Measurements from ENCODE around the gene RNASEH2B. TPM values are rescaled to one million over a fixed set of nuclear protein-coding genes. Genes with fewer than 3 reads are reported as not detected.

Gene RNASEH2B
- polyA plus RNA-seq, 4 donors: 19.7 to 43.1 (median 33.8) TPM

DNA sequence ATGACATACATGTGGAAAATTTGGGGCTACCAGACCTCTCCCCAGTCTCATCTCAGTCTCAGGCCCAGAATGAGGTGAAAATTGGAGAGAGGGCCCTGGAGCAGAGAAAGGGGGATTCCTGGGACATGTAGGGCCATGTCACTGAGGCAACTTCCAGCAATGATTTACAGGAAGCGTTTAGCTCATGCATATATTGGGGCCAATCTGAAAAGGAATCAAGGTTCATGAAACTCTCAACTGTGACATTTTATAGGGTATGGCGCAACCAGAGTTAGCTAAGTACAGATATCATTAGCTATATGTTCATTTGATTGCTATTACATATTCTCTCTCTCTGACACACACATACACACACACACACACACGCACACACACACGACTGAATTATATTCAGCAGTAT is 86.3 kb downstream of the RNASEH2B start:
- WGBS, 3 donors: 69 to 70% (median 70%) methylated on average over 4 of the region's 4 CpGs
- peaks cover 0 to 74% (median 3%) of the 10 kb centered on the region in 3 donors for H3K4me1 ChIP-seq (ENCODE audit: control insufficient read depth in 3 of 3, insufficient read depth in 2 of 3, low read depth in 1 of 3, low read length in 2 of 3)

DNA sequence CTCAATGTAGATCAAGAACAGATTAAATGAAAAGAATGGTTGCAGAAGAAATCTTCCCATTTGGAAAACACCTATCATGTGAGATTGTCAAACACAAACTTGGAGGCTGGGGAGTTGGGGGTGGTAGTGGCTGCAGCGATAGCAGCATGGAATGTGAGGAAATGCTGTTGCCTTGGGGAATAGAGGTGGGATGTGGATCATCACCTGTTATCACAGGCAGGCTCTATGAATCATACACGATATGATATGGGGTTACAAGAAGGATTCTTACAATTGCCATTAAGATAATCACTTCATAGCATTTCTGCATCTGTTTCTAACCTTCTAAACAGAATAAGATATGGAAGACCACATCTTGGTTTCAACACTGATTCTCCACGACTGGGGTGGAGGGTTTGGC is 88.7 kb downstream of the RNASEH2B start:
- Histone ChIP-seq H3K36me3 (ENCODE audit: control insufficient read depth in 3 of 3, insufficient read depth in 2 of 3, low read depth in 1 of 3, low read length in 3 of 3) (no peaks in the 10 kb centered on the region), H3K27me3 (ENCODE audit: control insufficient read depth in 3 of 3, insufficient read depth in 3 of 3, low read length in 3 of 3) (no peaks in the 10 kb centered on the region), H3K9me3 (ENCODE audit: control insufficient read depth in 2 of 2, insufficient read depth in 1 of 2, low read depth in 1 of 2, low read length in 1 of 2) (no peaks in the 10 kb centered on the region), H3K4me1 (ENCODE audit: control insufficient read depth in 3 of 3, insufficient read depth in 2 of 3, low read depth in 1 of 3, low read length in 2 of 3) (peaks cover 0 to 56% (median 3%) of the 10 kb centered on the region in 3 donors), H3K27ac (ENCODE audit: low read depth in 1 of 3, low read length in 2 of 3) (no peak overlapping the region), H3K4me3 (ENCODE audit: low read depth in 1 of 3, low read length in 3 of 3) (no peak overlapping the region)
- FAIRE-seq: no peak
- WGBS, 3 donors: 73 to 91% (median 77%) methylated on average over 3 of the region's 3 CpGs
- no peak for DNase-seq

More for the DNA sequence above, 86.3 kb downstream of the RNASEH2B start:
- Histone ChIP-seq H3K36me3 (ENCODE audit: control insufficient read depth in 3 of 3, insufficient read depth in 2 of 3, low read depth in 1 of 3, low read length in 3 of 3) (no peaks in the 10 kb centered on the region), H3K4me3 (ENCODE audit: low read depth in 1 of 3, low read length in 3 of 3) (no peak overlapping the region), H3K27ac (ENCODE audit: low read depth in 1 of 3, low read length in 2 of 3) (peak overlapping the region in 1 of 3 donors; percentile 75), H3K27me3 (ENCODE audit: control insufficient read depth in 3 of 3, insufficient read depth in 3 of 3, low read length in 3 of 3) (no peaks in the 10 kb centered on the region), H3K9me3 (ENCODE audit: control insufficient read depth in 2 of 2, insufficient read depth in 1 of 2, low read depth in 1 of 2, low read length in 1 of 2) (no peaks in the 10 kb centered on the region)
- DNase-seq (peak; percentile 31 to 91), FAIRE-seq (no peak)

DNA sequence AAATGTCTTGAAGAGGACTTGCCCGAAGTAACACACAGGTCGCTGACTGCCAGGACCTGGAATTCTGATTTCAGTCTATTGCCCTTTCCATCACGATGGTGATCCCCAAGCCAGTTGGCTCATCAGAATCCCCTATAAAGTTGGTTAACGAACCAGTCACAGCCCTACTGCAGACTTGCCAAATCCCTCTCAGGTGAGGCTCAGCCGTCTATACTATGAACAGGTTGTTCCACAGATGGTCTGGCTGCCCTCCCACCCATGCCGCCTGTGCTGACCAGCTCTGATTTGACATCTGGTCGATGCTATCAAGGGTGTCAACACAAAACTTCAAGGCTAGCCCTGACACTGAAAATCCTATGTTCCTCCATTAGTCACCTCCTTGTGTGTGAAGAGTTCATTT is 90.0 kb downstream of the RNASEH2B start:
- Histone ChIP-seq H3K27me3 (ENCODE audit: control insufficient read depth in 3 of 3, insufficient read depth in 3 of 3, low read length in 3 of 3) (no peaks in the 10 kb centered on the region), H3K27ac (ENCODE audit: low read depth in 1 of 3, low read length in 2 of 3) (no peak overlapping the region), H3K36me3 (ENCODE audit: control insufficient read depth in 3 of 3, insufficient read depth in 2 of 3, low read depth in 1 of 3, low read length in 3 of 3) (no peaks in the 10 kb centered on the region), H3K9me3 (ENCODE audit: control insufficient read depth in 2 of 2, insufficient read depth in 1 of 2, low read depth in 1 of 2, low read length in 1 of 2) (no peaks in the 10 kb centered on the region), H3K4me1 (ENCODE audit: control insufficient read depth in 3 of 3, insufficient read depth in 2 of 3, low read depth in 1 of 3, low read length in 2 of 3) (peaks cover 0 to 45% (median 0%) of the 10 kb centered on the region in 3 donors), H3K4me3 (ENCODE audit: low read depth in 1 of 3, low read length in 3 of 3) (no peak overlapping the region)
- no peak for FAIRE-seq
- 89 to 92% (median 91%) methylated on average over 7 of the region's 7 CpGs for WGBS, 3 donors
- no peak for DNase-seq

DNA sequence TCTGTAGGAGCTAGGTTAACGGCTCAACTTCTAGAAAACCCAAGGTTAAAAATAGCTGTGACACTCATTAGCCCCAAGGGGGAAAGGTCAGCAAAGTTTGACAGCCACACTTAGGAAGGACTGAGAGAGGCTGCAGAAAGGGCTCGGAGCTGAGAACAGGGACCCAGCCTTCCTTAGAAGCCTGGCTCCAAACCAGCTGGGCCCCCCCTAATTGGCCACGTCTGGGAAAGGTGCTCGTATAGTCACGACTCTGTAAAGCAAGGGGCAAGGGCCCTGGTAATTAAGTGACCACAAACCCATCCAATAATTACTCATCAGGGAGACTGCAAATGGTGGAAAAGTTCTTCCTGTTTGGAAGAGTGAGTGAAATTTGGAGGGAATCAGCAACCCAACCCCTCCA is 90.5 kb downstream of the RNASEH2B start:
- Histone ChIP-seq H3K27me3 (ENCODE audit: control insufficient read depth in 3 of 3, insufficient read depth in 3 of 3, low read length in 3 of 3) (no peaks in the 10 kb centered on the region), H3K27ac (ENCODE audit: low read depth in 1 of 3, low read length in 2 of 3) (no peak overlapping the region), H3K36me3 (ENCODE audit: control insufficient read depth in 3 of 3, insufficient read depth in 2 of 3, low read depth in 1 of 3, low read length in 3 of 3) (no peaks in the 10 kb centered on the region), H3K4me1 (ENCODE audit: control insufficient read depth in 3 of 3, insufficient read depth in 2 of 3, low read depth in 1 of 3, low read length in 2 of 3) (peaks cover 0 to 45% (median 0%) of the 10 kb centered on the region in 3 donors), H3K4me3 (ENCODE audit: low read depth in 1 of 3, low read length in 3 of 3) (no peak overlapping the region), H3K9me3 (ENCODE audit: control insufficient read depth in 2 of 2, insufficient read depth in 1 of 2, low read depth in 1 of 2, low read length in 1 of 2) (no peaks in the 10 kb centered on the region)
- no peak for DNase-seq
- FAIRE-seq: no peak
- WGBS, 3 donors: 59 to 73% (median 67%) methylated on average over 5 of the region's 5 CpGs

DNA sequence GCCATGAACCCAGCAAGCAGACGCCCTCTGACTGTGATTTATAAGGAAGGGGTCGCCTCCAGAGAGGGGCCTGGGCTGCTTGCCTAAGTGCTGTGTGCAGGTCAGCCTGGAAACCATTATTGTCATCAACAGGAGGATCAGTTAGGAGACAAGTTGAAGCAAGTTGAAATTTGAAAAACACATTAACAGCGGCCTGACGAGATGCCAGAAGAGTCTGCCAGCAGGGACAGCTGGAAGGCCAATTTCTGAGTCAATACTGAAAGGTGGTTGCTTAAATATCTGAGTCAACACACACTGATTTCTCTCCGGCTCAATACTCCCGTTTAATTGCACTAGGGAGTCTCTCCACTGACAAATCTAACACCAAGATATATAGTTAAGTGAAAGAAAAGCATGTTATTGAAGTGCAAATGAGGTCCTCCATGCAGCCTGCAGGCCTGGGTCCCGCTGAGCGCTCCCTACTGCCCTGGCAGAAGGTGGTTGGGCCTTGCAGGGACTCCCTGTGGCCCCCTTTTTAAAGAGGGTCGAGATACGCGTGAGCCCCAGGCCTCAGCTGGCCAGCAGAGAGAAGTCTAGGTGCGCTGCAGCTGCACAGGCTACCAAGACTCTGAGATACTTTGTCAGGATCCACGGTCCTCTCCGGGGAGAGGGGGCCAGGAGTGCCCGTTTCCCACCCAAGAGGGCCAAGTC is 91.1 kb downstream of the RNASEH2B start:
- no peak for FAIRE-seq

DNA sequence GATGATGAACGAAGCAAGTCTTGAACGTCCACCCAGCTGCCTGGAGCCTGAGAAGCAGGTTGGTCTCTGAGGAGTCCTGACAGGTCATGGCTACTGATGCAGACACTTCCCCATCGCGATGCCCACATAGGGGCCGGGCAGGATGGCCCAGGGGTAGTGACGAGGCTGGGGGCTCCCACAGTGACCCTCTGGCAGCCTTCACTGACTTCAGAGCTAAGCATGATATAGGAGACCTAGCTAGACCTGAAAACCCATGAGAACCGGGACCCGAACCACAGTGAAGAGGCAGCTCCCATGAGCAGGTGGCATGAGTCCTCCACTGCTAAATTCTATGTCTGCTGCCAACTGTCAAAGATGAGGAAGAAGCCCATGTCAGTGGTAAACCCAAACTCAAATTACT is 91.7 kb downstream of the RNASEH2B start:
- 78 to 85% (median 81%) methylated on average over 8 of the region's 8 CpGs for WGBS, 3 donors
- Histone ChIP-seq H3K4me1 (ENCODE audit: control insufficient read depth in 3 of 3, insufficient read depth in 2 of 3, low read depth in 1 of 3, low read length in 2 of 3) (peaks cover 0 to 46% (median 0%) of the 10 kb centered on the region in 3 donors), H3K27ac (ENCODE audit: low read depth in 1 of 3, low read length in 2 of 3) (no peak overlapping the region), H3K36me3 (ENCODE audit: control insufficient read depth in 3 of 3, insufficient read depth in 2 of 3, low read depth in 1 of 3, low read length in 3 of 3) (no peaks in the 10 kb centered on the region), H3K27me3 (ENCODE audit: control insufficient read depth in 3 of 3, insufficient read depth in 3 of 3, low read length in 3 of 3) (no peaks in the 10 kb centered on the region), H3K9me3 (ENCODE audit: control insufficient read depth in 2 of 2, insufficient read depth in 1 of 2, low read depth in 1 of 2, low read length in 1 of 2) (no peaks in the 10 kb centered on the region), H3K4me3 (ENCODE audit: low read depth in 1 of 3, low read length in 3 of 3) (no peak overlapping the region)
- DNase-seq (no peak), FAIRE-seq (no peak)

More for the DNA sequence above, 91.1 kb downstream of the RNASEH2B start:
- Histone ChIP-seq H3K36me3 (ENCODE audit: control insufficient read depth in 3 of 3, insufficient read depth in 2 of 3, low read depth in 1 of 3, low read length in 3 of 3) (no peaks in the 10 kb centered on the region), H3K4me1 (ENCODE audit: control insufficient read depth in 3 of 3, insufficient read depth in 2 of 3, low read depth in 1 of 3, low read length in 2 of 3) (peaks cover 0 to 45% (median 0%) of the 10 kb centered on the region in 3 donors), H3K4me3 (ENCODE audit: low read depth in 1 of 3, low read length in 3 of 3) (no peak overlapping the region), H3K27ac (ENCODE audit: low read depth in 1 of 3, low read length in 2 of 3) (no peak overlapping the region), H3K27me3 (ENCODE audit: control insufficient read depth in 3 of 3, insufficient read depth in 3 of 3, low read length in 3 of 3) (no peaks in the 10 kb centered on the region), H3K9me3 (ENCODE audit: control insufficient read depth in 2 of 2, insufficient read depth in 1 of 2, low read depth in 1 of 2, low read length in 1 of 2) (no peaks in the 10 kb centered on the region)
- DNase-seq: no peak
- 79 to 83% (median 81%) methylated on average over 15 of the region's 15 CpGs for WGBS, 3 donors

DNA sequence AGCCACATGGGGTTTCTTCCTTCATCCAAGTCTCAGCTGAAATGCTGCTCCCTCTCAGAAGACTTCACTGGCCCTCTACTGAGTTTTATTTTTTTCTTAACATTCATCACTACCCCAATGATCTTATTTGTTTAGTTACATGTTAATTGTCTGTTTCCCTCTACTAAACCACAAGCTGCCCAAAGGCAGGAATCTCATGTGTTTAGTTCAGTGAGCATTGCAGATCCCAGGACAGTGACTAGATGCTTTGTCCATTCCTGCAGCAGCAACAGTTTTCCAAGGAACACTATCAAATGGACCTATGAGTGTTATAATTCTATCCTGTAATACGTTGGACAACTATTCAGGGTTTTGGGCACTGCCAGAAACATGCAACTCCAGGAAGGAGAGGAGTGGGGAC is 93.1 kb downstream of the RNASEH2B start:
- 43 to 74% (median 68%) methylated on average over 1 of the region's 1 CpG for WGBS, 3 donors
- peaks cover 0 to 47% (median 0%) of the 10 kb centered on the region in 3 donors for H3K4me1 ChIP-seq (ENCODE audit: control insufficient read depth in 3 of 3, insufficient read depth in 2 of 3, low read depth in 1 of 3, low read length in 2 of 3)
- FAIRE-seq: no peak

DNA sequence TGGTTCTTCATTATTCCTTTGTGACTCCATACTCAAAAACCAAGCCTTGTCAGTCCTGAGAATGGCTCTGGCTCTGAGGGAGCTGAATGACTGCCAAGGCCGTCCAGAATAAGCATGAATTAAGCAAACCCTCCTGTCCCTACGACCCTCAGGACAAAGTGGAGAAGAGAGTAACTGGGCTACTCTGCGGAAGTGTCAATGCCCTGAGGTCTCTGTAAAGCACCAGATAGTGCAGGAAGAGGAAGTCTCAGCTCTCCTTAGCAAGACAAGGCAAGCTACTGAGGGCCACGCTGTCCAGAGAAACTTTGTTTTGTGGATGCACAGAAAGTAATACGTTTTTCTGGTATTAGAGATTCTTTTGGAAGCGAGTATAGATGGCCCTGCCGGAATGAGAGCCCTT is 94.1 kb downstream of the RNASEH2B start:
- no peak overlapping the region for H3K27ac ChIP-seq (ENCODE audit: low read depth in 1 of 3, low read length in 2 of 3)
- FAIRE-seq: no peak
- 75 to 78% (median 78%) methylated on average over 7 of the region's 7 CpGs for WGBS, 3 donors
- DNase-seq: no peak
- no peaks in the 10 kb centered on the region for H3K27me3 ChIP-seq (ENCODE audit: control insufficient read depth in 3 of 3, insufficient read depth in 3 of 3, low read length in 3 of 3)
- no peak overlapping the region for H3K4me3 ChIP-seq (ENCODE audit: low read depth in 1 of 3, low read length in 3 of 3)
- H3K36me3 ChIP-seq (ENCODE audit: control insufficient read depth in 3 of 3, insufficient read depth in 2 of 3, low read depth in 1 of 3, low read length in 3 of 3): no peaks in the 10 kb centered on the region
- H3K4me1 ChIP-seq (ENCODE audit: control insufficient read depth in 3 of 3, insufficient read depth in 2 of 3, low read depth in 1 of 3, low read length in 2 of 3): peaks cover 0 to 42% (median 0%) of the 10 kb centered on the region in 3 donors
- no peaks in the 10 kb centered on the region for H3K9me3 ChIP-seq (ENCODE audit: control insufficient read depth in 2 of 2, insufficient read depth in 1 of 2, low read depth in 1 of 2, low read length in 1 of 2)

More for the DNA sequence above, 93.1 kb downstream of the RNASEH2B start:
- H3K36me3 ChIP-seq (ENCODE audit: control insufficient read depth in 3 of 3, insufficient read depth in 2 of 3, low read depth in 1 of 3, low read length in 3 of 3): no peaks in the 10 kb centered on the region
- H3K27me3 ChIP-seq (ENCODE audit: control insufficient read depth in 3 of 3, insufficient read depth in 3 of 3, low read length in 3 of 3): no peaks in the 10 kb centered on the region
- H3K27ac ChIP-seq (ENCODE audit: low read depth in 1 of 3, low read length in 2 of 3): no peak overlapping the region
- DNase-seq: no peak
- H3K4me3 ChIP-seq (ENCODE audit: low read depth in 1 of 3, low read length in 3 of 3): no peak overlapping the region
- no peaks in the 10 kb centered on the region for H3K9me3 ChIP-seq (ENCODE audit: control insufficient read depth in 2 of 2, insufficient read depth in 1 of 2, low read depth in 1 of 2, low read length in 1 of 2)
